ENCODE data around the gene ZNF440.

GRCh38 chr19:11807099-11807380 is 7.0 kb upstream of the ZNF440 start:
- no peak for TF ChIP-seq CTCF (IDR thresholded peaks at IDR 0.05)
- TF ChIP-seq REST (IDR thresholded peaks at IDR 0.05): no peak
- no peak for TF ChIP-seq POLR2A (IDR thresholded peaks at IDR 0.05; ENCODE audit: low read length)
- no peak for TF ChIP-seq NR3C1 (IDR thresholded peaks at IDR 0.05)
- no peak for TF ChIP-seq RCOR1 (IDR thresholded peaks at IDR 0.05; ENCODE audit: low read depth, low read length)
- no peak for TF ChIP-seq RAD21 (conservative IDR thresholded peaks at IDR 0.05 in 1 of 2, IDR thresholded peaks at IDR 0.05 in 1 of 2)
- TF ChIP-seq MAX (IDR thresholded peaks at IDR 0.05): no peak
